GM12891 (cell line): Measurements from ENCODE around the gene CLCF1.

ENCODE experiments used
- POLR2A ChIP-seq: IDR thresholded peaks from 2 replicates; pipeline ENCODE4 v1.6.1; 2011; ENCODE audit warnings: low read depth, low read length, control low read depth
- POLR2AphosphoS5 ChIP-seq: IDR thresholded peaks from 2 replicates; pipeline ENCODE4 v1.6.1; 2011; ENCODE audit warnings: low read depth, low read length, control low read depth
- TAF1 ChIP-seq: IDR thresholded peaks from 2 replicates; pipeline ENCODE4 v1.6.1; 2011; ENCODE audit warnings: low read depth, low read length, control low read depth

- no peak for TF ChIP-seq POLR2AphosphoS5
- no peak for TF ChIP-seq POLR2A
- no peak for TF ChIP-seq TAF1
Observed at GRCh38 chr11:67356387-67356863, 17.0 kb downstream of the CLCF1 start.
